ENCODE measurements around the gene MCRIP2.

Gene MCRIP2

GRCh38 chr16:649631-650030, 8.0 kb downstream of the MCRIP2 start:
- DNase-seq = no peak

DNA sequence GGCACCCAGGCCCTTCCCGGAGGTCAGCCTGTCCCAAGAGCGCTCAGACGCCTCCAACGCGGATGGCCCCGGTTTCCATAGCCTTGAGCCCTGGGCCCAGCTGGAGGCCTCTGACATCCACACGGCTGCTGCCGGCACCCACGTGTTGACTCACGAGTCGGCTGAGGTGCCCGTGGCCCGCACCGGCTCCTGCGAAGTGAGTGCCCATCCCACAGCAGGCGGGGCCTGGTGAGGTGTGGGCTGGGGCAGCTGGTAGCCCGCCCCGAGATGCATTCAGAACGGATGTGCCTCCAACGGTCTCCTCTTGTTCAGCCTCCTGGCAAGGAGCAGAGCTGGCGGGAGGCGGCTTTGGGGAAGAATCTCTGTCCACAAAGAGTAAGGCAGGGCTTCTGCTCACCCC, 10.2 kb downstream of the MCRIP2 start:
- DNase-seq = no peak

DNA sequence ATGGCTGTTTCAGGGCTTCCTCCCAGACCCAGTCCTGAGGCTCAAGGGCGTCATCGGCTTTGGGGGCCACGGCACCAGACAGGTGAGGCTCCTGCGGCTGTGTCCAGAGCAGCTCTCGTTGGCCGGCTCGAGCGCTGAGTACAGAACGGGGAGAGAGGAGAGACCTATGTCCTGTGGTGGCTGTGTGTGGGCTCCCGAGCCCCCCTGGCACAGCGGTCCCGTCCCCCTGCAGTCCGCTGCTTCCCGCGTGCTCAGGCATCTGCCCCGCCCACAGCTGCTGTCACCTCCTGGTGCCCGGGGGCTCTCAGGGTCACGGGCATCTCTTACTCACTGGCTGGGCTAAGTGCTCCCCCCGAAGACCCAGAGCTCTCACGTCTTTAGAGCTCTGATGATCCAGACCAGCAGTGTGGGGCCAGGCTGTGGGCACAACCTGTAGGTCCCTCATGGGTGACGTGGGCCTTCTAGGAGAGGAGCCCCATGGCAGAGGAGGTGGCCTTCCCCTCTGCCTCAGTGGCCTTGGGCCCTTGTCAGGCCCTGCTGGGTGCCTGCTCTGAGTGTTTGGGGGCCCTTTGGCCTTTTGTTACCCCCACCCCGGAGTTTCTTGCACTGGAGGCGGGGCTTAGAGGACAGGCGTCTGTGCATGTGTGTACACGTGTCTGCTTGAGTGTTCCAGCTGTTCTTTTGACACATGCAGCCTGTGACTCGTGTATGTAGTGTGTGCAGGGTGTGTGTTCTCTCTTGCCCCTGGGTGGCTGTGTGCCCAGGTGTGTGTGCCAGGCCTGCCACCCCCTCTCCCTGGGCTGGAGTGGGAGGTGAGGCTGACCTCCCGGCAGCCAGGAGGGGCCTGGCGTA, 11.1 kb downstream of the MCRIP2 start:
- no peak for DNase-seq

GRCh38 chr16:654034-654433, 12.4 kb downstream of the MCRIP2 start:
- no peak for DNase-seq

- DNase-seq = no peak
Measured at GRCh38 chr16:657487-657886, 15.9 kb downstream of the MCRIP2 start.

GRCh38 chr16:658679-659571, 17.3 kb downstream of the MCRIP2 start:
- no peak for DNase-seq

DNA sequence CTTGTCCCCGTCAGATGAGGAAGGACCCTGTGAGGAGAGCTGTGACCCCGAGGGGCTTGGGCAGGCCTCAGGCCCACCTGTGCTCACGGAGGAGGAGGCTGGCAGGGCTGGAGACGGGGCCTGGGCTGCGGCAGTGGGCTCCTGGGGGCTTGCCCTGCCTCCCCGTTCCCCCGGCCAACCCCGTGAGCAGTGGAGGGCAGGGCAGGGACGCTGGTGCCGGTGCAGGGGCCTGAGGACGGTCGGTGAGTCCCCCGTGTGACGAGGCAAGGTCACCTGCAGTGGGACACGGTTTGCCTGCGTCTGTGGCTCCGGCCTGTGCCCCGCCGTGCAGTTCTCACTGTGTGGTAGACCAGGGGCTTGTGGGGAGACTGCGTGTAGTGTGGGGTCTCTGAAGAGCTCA, 18.0 kb downstream of the MCRIP2 start:
- no peak for DNase-seq

DNA sequence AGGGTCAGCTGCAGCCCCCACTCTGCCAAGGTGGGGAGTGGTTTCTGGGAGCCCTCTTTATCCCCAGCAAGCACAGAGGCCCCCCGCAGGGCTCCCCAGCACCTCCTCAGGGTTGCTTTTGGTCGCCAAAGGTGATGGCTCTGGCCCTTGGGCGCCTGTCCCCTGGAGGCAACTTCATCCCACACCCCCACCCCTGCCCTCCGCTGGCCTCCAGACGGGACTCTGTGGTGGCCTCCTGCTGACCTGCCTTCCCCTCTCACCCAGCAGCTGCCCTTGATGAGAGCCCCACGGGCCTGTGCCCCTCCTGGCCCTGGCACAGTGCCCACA, 18.5 kb downstream of the MCRIP2 start:
- DNase-seq = no peak

- DNase-seq = peak; percentile 58
Measured at GRCh38 chr16:660459-661183, 19.0 kb downstream of the MCRIP2 start.

DNA sequence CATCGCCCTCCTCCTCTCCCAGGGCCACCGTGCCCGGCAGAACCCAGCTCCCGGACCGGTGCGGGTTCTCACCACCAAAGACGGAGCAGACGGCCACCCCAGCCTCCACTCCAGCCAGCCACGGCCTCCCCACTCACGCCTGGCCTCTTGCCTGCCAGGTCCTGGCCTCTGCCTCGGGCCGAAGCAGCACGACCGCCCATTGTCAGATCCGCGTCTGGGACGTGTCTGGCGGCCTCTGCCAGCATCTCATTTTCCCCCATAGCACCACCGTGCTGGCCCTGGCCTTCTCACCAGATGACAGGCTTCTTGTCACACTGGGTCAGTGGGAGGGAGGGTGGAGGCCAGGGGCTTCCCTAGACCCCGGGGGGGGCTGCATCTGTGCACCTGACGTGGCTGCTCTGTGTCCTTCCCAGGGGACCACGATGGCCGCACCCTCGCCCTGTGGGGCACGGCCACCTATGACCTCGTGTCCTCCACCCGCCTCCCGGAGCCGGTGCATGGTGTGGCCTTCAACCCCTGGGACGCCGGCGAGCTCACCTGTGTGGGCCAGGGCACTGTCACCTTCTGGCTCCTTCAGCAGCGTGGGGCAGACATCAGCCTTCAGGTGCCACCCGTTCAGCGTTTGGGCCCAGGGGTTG, 19.7 kb downstream of the MCRIP2 start:
- no peak for DNase-seq

- no peak for DNase-seq
Measured at GRCh38 chr16:662095-662494, 20.5 kb downstream of the MCRIP2 start.

GRCh38 chr16:662597-662996, 21.0 kb downstream of the MCRIP2 start:
- DNase-seq = no peak

GRCh38 chr16:666572-666971, 24.9 kb downstream of the MCRIP2 start:
- DNase-seq = no peak

DNA sequence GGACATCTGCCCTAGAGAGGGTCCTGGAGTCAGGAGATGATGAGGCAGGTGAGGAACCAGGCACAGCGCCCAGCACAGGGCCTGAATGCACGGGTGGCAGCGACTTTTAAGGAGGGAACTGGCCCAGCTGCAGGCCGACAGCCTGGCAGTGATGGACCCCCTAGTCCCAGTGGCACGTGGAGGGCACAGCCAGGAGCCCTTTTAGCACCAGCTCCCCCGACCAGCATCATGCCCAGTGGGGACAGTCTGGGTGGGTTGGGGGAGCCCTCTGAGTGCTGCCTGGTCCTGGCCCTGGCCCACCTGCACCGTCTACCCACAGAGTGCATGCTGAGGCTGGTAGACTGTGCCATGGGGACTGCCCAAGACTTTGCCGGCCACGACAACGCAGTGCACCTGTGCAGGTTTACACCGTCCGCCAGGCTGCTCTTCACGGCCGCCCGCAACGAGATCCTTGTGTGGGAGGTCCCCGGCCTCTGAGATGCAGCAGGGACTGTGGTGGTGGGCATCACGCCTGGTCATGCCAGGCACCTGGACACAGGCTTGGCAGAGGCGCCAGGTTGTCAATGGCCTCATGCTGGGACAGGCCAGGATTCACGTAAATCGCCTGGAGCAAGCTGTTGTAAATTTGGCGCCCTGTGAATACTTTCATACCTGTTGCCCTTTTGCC, 25.6 kb downstream of the MCRIP2 start:
- DNase-seq = no peak

- DNase-seq = peak; percentile 86
Measured at GRCh38 chr16:667780-668518, 26.3 kb downstream of the MCRIP2 start, which contains the start of gene RHOT2. RHOT2 (plus strand) TSS chr16:668132; CDS start chr16:668200, 68 bp downstream.

- DNase-seq = no peak
Measured at GRCh38 chr16:668519-669171, 27.0 kb downstream of the MCRIP2 start.

GRCh38 chr16:669666-670065, 28.0 kb downstream of the MCRIP2 start:
- no peak for DNase-seq

GRCh38 chr16:670485-671352, 29.1 kb downstream of the MCRIP2 start:
- no peak for DNase-seq

DNA sequence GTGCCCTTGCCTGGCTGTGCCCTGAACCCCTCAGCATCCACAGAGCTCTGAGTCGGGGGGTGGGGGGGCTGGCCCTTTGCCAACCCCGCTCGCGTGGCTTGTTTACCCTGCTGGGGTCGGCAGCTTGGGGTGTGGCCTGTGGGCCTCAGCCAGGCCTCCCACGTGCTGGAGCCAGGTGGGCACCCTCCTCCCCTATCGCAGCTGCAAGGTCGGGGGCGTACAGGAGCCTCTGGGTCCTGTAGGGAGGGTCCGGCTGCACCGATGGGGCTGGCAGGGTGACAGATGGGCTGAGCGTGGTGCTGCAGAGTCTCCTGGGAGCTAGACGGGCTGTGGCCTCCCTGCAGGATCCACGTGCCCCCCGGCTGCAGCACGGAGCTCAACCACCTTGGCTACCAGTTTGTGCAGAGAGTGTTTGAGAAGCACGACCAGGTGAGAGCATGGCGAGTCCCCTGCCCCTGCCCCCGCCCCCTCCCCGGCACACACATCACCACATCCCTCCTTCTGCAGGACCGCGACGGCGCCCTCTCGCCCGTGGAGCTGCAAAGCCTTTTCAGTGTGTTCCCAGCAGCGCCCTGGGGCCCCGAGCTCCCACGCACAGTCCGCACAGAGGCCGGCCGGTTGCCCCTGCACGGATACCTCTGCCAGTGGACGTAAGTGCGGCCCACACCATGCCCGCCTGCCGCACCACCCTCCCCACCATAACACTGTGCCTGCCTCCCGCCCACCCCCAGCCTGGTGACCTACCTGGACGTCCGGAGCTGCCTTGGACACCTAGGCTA, 29.9 kb downstream of the MCRIP2 start:
- DNase-seq = no peak

Data from activated CD4-positive, alpha-beta T cell treated with anti-CD3 and anti-CD28 coated beads for 1 hour (primary cell).